ENCODE results near the gene GRM7. TPM values are rescaled to one million over a fixed set of nuclear protein-coding genes. Genes with fewer than 3 reads are reported as not detected.

Gene GRM7
- total and polyA plus RNA-seq, 2 experiments from 2014 or later: 0.62 to 1.7 TPM

DNA sequence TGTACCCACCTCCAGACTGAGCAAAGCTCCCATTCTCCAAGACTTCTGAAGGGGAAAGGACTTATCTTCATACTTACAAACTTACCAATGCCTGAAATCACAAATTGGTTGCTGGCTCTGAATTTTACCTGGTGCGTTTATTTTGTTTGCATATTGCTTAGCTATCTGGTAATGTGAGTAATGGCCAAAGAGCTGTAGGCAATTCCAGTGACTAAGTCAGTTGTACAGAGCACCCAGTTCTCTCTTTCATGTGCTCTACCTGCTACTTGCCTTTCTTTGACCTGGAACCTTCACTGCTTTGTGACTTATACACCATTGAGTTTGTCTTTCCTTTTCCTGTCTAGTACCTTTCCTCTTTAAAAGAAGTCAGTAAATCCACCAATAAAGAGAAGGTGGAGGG lies 884.8 kb downstream of the GRM7 start:
- Histone ChIP-seq H3K4me1 (ENCODE audit: low read depth) (no peaks in the 10 kb centered on the region), H3K27me3 (no peaks in the 10 kb centered on the region), H3K9me3 (ENCODE audit: low read depth) (no peaks in the 10 kb centered on the region), H3K36me3 (no peaks in the 10 kb centered on the region), H3K4me3 (no peak overlapping the region), H3K27ac (no peak overlapping the region)
- TF ChIP-seq, protein P1, sequence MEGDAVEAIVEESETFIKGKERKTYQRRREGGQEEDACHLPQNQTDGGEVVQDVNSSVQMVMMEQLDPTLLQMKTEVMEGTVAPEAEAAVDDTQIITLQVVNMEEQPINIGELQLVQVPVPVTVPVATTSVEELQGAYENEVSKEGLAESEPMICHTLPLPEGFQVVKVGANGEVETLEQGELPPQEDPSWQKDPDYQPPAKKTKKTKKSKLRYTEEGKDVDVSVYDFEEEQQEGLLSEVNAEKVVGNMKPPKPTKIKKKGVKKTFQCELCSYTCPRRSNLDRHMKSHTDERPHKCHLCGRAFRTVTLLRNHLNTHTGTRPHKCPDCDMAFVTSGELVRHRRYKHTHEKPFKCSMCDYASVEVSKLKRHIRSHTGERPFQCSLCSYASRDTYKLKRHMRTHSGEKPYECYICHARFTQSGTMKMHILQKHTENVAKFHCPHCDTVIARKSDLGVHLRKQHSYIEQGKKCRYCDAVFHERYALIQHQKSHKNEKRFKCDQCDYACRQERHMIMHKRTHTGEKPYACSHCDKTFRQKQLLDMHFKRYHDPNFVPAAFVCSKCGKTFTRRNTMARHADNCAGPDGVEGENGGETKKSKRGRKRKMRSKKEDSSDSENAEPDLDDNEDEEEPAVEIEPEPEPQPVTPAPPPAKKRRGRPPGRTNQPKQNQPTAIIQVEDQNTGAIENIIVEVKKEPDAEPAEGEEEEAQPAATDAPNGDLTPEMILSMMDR (IDR thresholded peaks at IDR 0.05; ENCODE audit: low read depth, low read length): no peak
- DNase-seq (ENCODE audit: low read depth in 1 of 2, low spot score in 1 of 2): no peak

DNA sequence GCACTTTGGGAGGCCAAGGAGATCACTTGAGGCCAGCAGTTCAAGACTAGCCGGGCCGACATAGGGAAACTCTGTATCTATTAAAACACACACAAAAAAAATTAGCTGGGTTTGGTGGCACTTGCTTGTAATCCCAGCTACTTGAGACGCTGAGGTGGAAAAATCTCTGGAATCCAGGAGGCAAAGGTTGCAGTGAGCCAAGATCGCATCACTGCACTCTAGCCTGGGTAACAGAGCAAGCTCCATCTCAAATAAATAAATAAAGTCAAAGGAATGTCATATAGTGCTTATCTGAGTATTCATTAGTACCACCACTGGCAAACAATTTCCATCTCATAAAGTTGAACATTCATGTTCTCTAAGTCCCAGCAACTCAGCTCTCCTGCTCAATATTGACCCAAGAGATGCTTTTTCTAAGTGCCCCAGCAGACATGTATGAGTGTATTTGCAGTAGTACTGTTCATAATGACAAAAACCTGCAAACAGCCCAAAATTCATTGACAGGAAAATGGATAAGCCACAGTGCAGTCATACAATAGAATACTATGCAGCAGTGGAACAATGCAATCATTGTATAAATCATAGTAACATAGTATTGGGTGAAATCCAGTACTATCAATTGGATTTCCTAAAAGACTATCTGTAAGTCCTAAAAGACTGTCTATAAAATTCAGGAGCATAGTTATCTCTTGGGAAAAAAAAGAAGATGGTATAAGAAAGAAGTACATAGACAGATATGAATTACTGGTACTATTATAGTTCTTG lies 889.2 kb downstream of the GRM7 start:
- no peaks in the 10 kb centered on the region for H3K27me3 ChIP-seq
- H3K9me3 ChIP-seq (ENCODE audit: low read depth): no peaks in the 10 kb centered on the region
- H3K36me3 ChIP-seq: no peaks in the 10 kb centered on the region
- TF ChIP-seq, protein P1 (IDR thresholded peaks at IDR 0.05; ENCODE audit: low read depth, low read length): no peak
- H3K4me1 ChIP-seq (ENCODE audit: low read depth): no peaks in the 10 kb centered on the region
- H3K4me3 ChIP-seq: no peak overlapping the region
- H3K27ac ChIP-seq: no peak overlapping the region
- DNase-seq (ENCODE audit: low read depth in 1 of 2, low spot score in 1 of 2): no peak

DNA sequence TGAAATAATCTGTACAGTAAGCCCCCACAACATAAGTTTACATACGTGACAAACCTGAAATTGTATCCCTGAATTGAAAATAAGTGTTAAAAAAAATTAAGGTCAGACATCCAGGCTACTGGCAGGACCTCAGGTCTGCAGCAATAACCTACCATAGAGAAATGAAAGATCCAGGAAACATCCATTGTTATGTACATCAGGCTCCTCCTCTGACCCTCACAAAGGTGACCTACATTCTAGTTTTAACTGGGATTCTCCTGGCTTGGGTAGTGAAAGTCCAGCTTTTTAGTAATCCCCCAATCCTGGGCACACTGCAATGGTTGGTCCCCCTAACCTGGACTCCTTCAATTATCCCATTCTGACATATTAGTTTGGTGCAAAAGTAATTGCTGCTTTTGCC lies 891.1 kb downstream of the GRM7 start:
- no peaks in the 10 kb centered on the region for H3K27me3 ChIP-seq
- H3K9me3 ChIP-seq (ENCODE audit: low read depth): no peaks in the 10 kb centered on the region
- H3K27ac ChIP-seq: no peak overlapping the region
- no peaks in the 10 kb centered on the region for H3K36me3 ChIP-seq
- TF ChIP-seq, protein P1 (IDR thresholded peaks at IDR 0.05; ENCODE audit: low read depth, low read length): no peak
- DNase-seq (ENCODE audit: low read depth in 1 of 2, low spot score in 1 of 2): no peak
- H3K4me1 ChIP-seq (ENCODE audit: low read depth): no peaks in the 10 kb centered on the region
- no peak overlapping the region for H3K4me3 ChIP-seq

GRCh38 chr3:7754653-7755441 lies 893.9 kb downstream of the GRM7 start:
- Histone ChIP-seq H3K9me3 (ENCODE audit: low read depth) (no peaks in the 10 kb centered on the region), H3K4me3 (no peak overlapping the region), H3K27me3 (no peaks in the 10 kb centered on the region), H3K27ac (no peak overlapping the region), H3K36me3 (no peaks in the 10 kb centered on the region), H3K4me1 (ENCODE audit: low read depth) (no peaks in the 10 kb centered on the region)
- DNase-seq (ENCODE audit: low read depth in 1 of 2, low spot score in 1 of 2): no peak
- TF ChIP-seq, protein P1 (IDR thresholded peaks at IDR 0.05; ENCODE audit: low read depth, low read length): no peak

GRCh38 chr3:7759630-7760029 lies 898.7 kb downstream of the GRM7 start:
- TF ChIP-seq, protein P1 (IDR thresholded peaks at IDR 0.05; ENCODE audit: low read depth, low read length): no peak
- H3K4me3 ChIP-seq: no peak overlapping the region
- H3K36me3 ChIP-seq: no peaks in the 10 kb centered on the region
- H3K4me1 ChIP-seq (ENCODE audit: low read depth): no peaks in the 10 kb centered on the region
- DNase-seq (ENCODE audit: low read depth in 1 of 2, low spot score in 1 of 2): no peak
- no peaks in the 10 kb centered on the region for H3K9me3 ChIP-seq (ENCODE audit: low read depth)
- no peak overlapping the region for H3K27ac ChIP-seq
- H3K27me3 ChIP-seq: no peaks in the 10 kb centered on the region
